Astrocyte (in vitro differentiated cells and primary cell): ENCODE data around the gene AGAP5. TPM values are rescaled to one million over a fixed set of nuclear protein-coding genes. Genes with fewer than 3 reads are reported as not detected.

ENCODE experiments used
- DNase-seq: peaks from one replicate; pipeline ENCODE4 v3.0.0-alpha.2; 2010; ENCODE audit warnings: low read depth
- FAIRE-seq: peaks from 2 replicates; lab custom pipeline; 2011; peaks lifted over from hg19 to GRCh38; lab: Jason Lieb, UNC
- H2AFZ ChIP-seq: 2 replicates; pipeline ENCODE4 v1.6.0; 2012; ENCODE audit warnings: low read depth, low read length, inconsistent platforms
- H3K27ac ChIP-seq: 2 replicates; pipeline ENCODE4 v1.5.1; 2011; ENCODE audit warnings: low read depth, low read length, inconsistent platforms
- H3K27me3 ChIP-seq: 2 replicates; pipeline ENCODE4 v1.6.0; 2011; ENCODE audit warnings: low read length, inconsistent platforms; ENCODE audit not compliant: insufficient read depth
- H3K36me3 ChIP-seq: 2 replicates; pipeline ENCODE4 v1.5.1; 2011; ENCODE audit warnings: low read length, inconsistent platforms; ENCODE audit not compliant: insufficient read depth
- H3K4me1 ChIP-seq: 2 replicates; pipeline ENCODE4 v1.5.1; 2011; ENCODE audit warnings: low read length, inconsistent platforms; ENCODE audit not compliant: insufficient read depth
- H3K4me2 ChIP-seq: 2 replicates; pipeline ENCODE4 v1.6.0; 2012; ENCODE audit warnings: low read length, inconsistent platforms
- H3K4me3 ChIP-seq: 2 replicates; pipeline ENCODE4 v1.5.1; 2011; ENCODE audit warnings: low read depth, mild to moderate bottlenecking, low read length, inconsistent platforms; ENCODE audit not compliant: insufficient read depth
- H3K79me2 ChIP-seq: 2 replicates; pipeline ENCODE4 v1.6.0; 2012; ENCODE audit warnings: mild to moderate bottlenecking, low read length, inconsistent platforms; ENCODE audit not compliant: insufficient read depth
- H3K9ac ChIP-seq: 2 replicates; pipeline ENCODE4 v1.6.0; 2012; ENCODE audit warnings: mild to moderate bottlenecking, low read length, inconsistent platforms
- H3K9me3 ChIP-seq: 2 replicates; pipeline ENCODE4 v1.5.1; 2012; ENCODE audit warnings: low read depth, mild to moderate bottlenecking, low read length, inconsistent platforms; ENCODE audit not compliant: insufficient read depth
- H4K20me1 ChIP-seq: 2 replicates; pipeline ENCODE4 v1.6.0; 2012; ENCODE audit warnings: low read length, inconsistent platforms; ENCODE audit not compliant: insufficient read depth
- H3K27ac Mint-ChIP-seq: one replicate; pipeline ENCODE4 v1.8.0; 2021; ENCODE audit warnings: mild to moderate bottlenecking, mixed read lengths; ENCODE audit not compliant: unreplicated experiment
- H3K27me3 Mint-ChIP-seq: one replicate; pipeline ENCODE4 v1.8.0; 2021; ENCODE audit warnings: low read depth, mixed read lengths; ENCODE audit not compliant: unreplicated experiment
- H3K36me3 Mint-ChIP-seq: one replicate; pipeline ENCODE4 v1.8.0; 2021; ENCODE audit warnings: low read depth, mixed read lengths; ENCODE audit not compliant: unreplicated experiment
- H3K4me1 Mint-ChIP-seq: one replicate; pipeline ENCODE4 v1.8.0; 2021; ENCODE audit warnings: low read depth, mixed read lengths; ENCODE audit not compliant: unreplicated experiment
- H3K4me3 Mint-ChIP-seq: one replicate; pipeline ENCODE4 v1.8.0; 2021; ENCODE audit warnings: mild to moderate bottlenecking, moderate library complexity, mixed read lengths; ENCODE audit not compliant: unreplicated experiment
- H3K9me3 Mint-ChIP-seq: one replicate; pipeline ENCODE4 v1.8.0; 2021; ENCODE audit warnings: mild to moderate bottlenecking, mixed read lengths; ENCODE audit not compliant: unreplicated experiment
- CTCF ChIP-seq: IDR thresholded peaks from 2 replicates; pipeline ENCODE4 v1.5.1; 2011; ENCODE audit warnings: low read depth, mild to moderate bottlenecking, inconsistent platforms, low read length, moderate library complexity; ENCODE audit not compliant: insufficient read depth
- EZH2 ChIP-seq: IDR thresholded peaks from 2 replicates; pipeline ENCODE4 v1.6.1; 2012; ENCODE audit warnings: mild to moderate bottlenecking, low read length, inconsistent platforms; ENCODE audit not compliant: insufficient read depth
- total RNA-seq: library from RNA; stranded (reverse); gene quantifications from 2 replicates; pipeline ENCODE4 v1.2.1, GENCODE V29; 2021

AGAP5 gene
- total RNA-seq, 1 donor from 2014 or later = 5.1 TPM

DNA sequence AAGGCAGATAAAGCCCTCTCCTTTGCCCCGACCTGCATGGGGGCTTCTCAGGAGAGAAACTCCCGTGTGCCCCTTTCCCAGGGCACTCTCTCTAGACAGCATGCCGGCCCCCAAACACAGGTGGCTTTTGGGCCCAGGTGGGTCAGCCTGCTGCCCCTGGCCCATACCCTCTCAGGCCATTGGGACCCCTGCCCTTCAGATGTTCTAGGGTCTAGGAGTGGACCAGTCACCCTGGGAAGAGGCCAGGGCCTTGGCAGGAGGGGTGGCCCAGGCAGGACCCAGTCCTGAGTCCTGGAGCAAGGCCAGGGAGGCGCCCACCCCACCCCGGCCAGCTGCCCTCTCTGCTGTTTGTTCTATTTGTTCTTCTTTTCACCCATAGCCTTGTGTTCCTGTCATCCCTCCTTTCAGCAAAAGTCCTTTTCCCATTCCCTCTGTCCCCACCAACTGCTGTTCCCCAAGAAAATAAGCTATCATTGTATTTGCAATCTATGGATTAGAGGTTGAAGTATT, 36.9 kb upstream of the AGAP5 start:
- no peaks in the 10 kb centered on the region for H3K9me3 Mint-ChIP-seq

DNA sequence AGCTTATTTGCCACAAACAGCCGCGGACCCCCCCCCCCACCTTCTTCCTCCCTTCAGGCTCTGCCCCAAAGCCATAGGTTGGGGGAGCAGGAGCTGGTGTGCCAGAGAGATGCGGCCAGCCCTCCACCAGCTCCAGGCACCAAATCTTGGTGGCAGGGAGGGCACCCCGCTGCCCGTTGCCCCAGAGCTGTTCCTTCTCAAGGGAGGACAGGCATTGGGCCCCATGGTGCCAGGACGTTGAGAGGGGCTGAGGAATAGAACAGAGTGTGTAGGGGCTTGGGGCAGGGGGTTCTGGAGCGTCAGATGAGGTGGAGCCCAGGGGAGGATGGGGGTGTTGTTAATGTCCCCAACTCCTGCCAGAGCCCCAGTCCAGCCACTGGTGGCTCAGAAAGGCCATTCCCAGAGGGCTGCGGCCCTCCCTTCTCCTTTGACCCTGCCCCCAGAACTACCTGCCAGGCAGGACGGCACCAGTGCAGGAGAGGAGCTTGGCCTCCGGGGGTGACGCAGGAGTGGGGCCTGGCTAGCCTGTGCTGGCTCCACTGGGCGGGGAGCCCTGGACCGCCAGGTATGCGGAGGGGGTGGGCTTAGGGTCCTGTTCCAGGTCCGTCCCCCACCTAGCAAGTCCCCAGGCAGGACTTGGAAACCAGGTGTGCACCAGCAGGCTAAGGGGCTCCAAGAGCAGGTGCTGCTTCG, 36.3 kb upstream of the AGAP5 start:
- Mint-ChIP-seq H3K36me3 (no peaks in the 10 kb centered on the region), H3K4me1 (peaks cover 2% of the 10 kb centered on the region), H3K9me3 (no peaks in the 10 kb centered on the region), H3K27me3 (no peaks in the 10 kb centered on the region), H3K27ac (no peak overlapping the region), H3K4me3 (no peak overlapping the region)
- H3K79me2 ChIP-seq = peaks cover 44% of the 10 kb centered on the region
- no peak overlapping the region for H3K9ac ChIP-seq
- no peak overlapping the region for H3K4me2 ChIP-seq
- no peak overlapping the region for H3K4me3 ChIP-seq
- H4K20me1 ChIP-seq = peaks cover 4% of the 10 kb centered on the region
- H3K9me3 ChIP-seq = no peaks in the 10 kb centered on the region
- no peak for TF ChIP-seq CTCF
- no peak for TF ChIP-seq EZH2
- DNase-seq (no peak), FAIRE-seq (no peak)
- H3K27me3 ChIP-seq = no peaks in the 10 kb centered on the region
- peaks cover 6% of the 10 kb centered on the region for H3K4me1 ChIP-seq
- H3K36me3 ChIP-seq = no peaks in the 10 kb centered on the region
- no peak overlapping the region for H2AFZ ChIP-seq
- no peak overlapping the region for H3K27ac ChIP-seq

More for the DNA sequence above, 36.9 kb upstream of the AGAP5 start:
- H3K4me2 ChIP-seq = no peak overlapping the region
- H3K9ac ChIP-seq = no peak overlapping the region
- no peak overlapping the region for H3K27ac ChIP-seq
- TF ChIP-seq CTCF (no peak), EZH2 (no peak)
- peaks cover 2% of the 10 kb centered on the region for H3K4me1 Mint-ChIP-seq
- no peaks in the 10 kb centered on the region for H3K27me3 ChIP-seq
- H4K20me1 ChIP-seq = peaks cover 4% of the 10 kb centered on the region
- no peak overlapping the region for H3K4me3 Mint-ChIP-seq
- DNase-seq (no peak), FAIRE-seq (no peak)
- no peaks in the 10 kb centered on the region for H3K36me3 ChIP-seq
- no peaks in the 10 kb centered on the region for H3K9me3 ChIP-seq
- no peaks in the 10 kb centered on the region for H3K36me3 Mint-ChIP-seq
- H3K4me3 ChIP-seq = no peak overlapping the region
- no peaks in the 10 kb centered on the region for H3K27me3 Mint-ChIP-seq
- H3K79me2 ChIP-seq = peaks cover 44% of the 10 kb centered on the region
- H3K27ac Mint-ChIP-seq = no peak overlapping the region
- peaks cover 3% of the 10 kb centered on the region for H3K4me1 ChIP-seq
- no peak overlapping the region for H2AFZ ChIP-seq

- no peak overlapping the region for H3K27ac Mint-ChIP-seq
- H3K27me3 Mint-ChIP-seq = no peaks in the 10 kb centered on the region
- Histone ChIP-seq H3K27ac (no peak overlapping the region), H3K27me3 (no peaks in the 10 kb centered on the region), H2AFZ (no peak overlapping the region), H3K9ac (no peak overlapping the region), H3K4me1 (peaks cover 6% of the 10 kb centered on the region), H3K4me2 (no peak overlapping the region), H3K79me2 (peaks cover 44% of the 10 kb centered on the region), H4K20me1 (peaks cover 4% of the 10 kb centered on the region), H3K4me3 (no peak overlapping the region), H3K9me3 (no peaks in the 10 kb centered on the region), H3K36me3 (no peaks in the 10 kb centered on the region)
- peaks cover 2% of the 10 kb centered on the region for H3K4me1 Mint-ChIP-seq
- no peaks in the 10 kb centered on the region for H3K9me3 Mint-ChIP-seq
- FAIRE-seq (no peak), DNase-seq (no peak)
- H3K36me3 Mint-ChIP-seq = no peaks in the 10 kb centered on the region
- TF ChIP-seq CTCF (no peak), EZH2 (no peak)
- H3K4me3 Mint-ChIP-seq = no peak overlapping the region
Measured at GRCh38 chr10:73732931-73733623, 35.2 kb upstream of the AGAP5 start.
